Lung (tissue), 12 donors: ENCODE results near the gene MOK. TPM values are rescaled to one million over a fixed set of nuclear protein-coding genes. Genes with fewer than 3 reads are reported as not detected.

Experiments used
- ATAC-seq: fragments of 200-7000 bp; cut with Tn5 transposase; one replicate; pipeline ENCODE4 v1.9.1; 2020; ENCODE audit warnings: moderate number of reproducible peaks; ENCODE audit not compliant: insufficient read depth, low FRiP score
- DNase-seq, 3 donors: peaks; one replicate each; pipeline ENCODE4 v3.0.0-alpha.2; 2013 to 2017
- H3K27ac ChIP-seq, 2 donors: one replicate each; pipeline ENCODE4 v1.5.1; 2013; ENCODE audit warnings: mild to moderate bottlenecking in 2 of 2, moderate library complexity in 2 of 2, control low read depth in 1 of 2, inconsistent platforms in 1 of 2, low read depth in 1 of 2, low read length in 1 of 2
- H3K27me3 ChIP-seq, 3 donors: one replicate each; pipeline ENCODE4 v1.5.1; 2013; ENCODE audit warnings: low read length in 2 of 3; ENCODE audit not compliant: control insufficient read depth in 3 of 3, insufficient read depth in 3 of 3
- H3K36me3 ChIP-seq, 4 donors: one replicate each; pipeline ENCODE4 v1.5.1; 2013; ENCODE audit warnings: low read length in 4 of 4, mild to moderate bottlenecking in 1 of 4, moderate library complexity in 1 of 4; ENCODE audit not compliant: control insufficient read depth in 4 of 4, insufficient read depth in 4 of 4
- H3K4me1 ChIP-seq, 5 donors: one replicate each; pipeline ENCODE4 v1.5.1; 2013; ENCODE audit warnings: low read length in 5 of 5, mild to moderate bottlenecking in 2 of 5, moderate library complexity in 1 of 5; ENCODE audit not compliant: control insufficient read depth in 5 of 5, insufficient read depth in 5 of 5
- H3K4me3 ChIP-seq: one replicate; pipeline ENCODE4 v1.5.1; 2013; ENCODE audit warnings: mild to moderate bottlenecking, control low read depth, moderate library complexity
- H3K9ac ChIP-seq, 2 donors: one replicate each; pipeline ENCODE4 v1.5.1; 2013; ENCODE audit warnings: low read length in 2 of 2, control low read depth in 1 of 2; ENCODE audit not compliant: insufficient read depth in 1 of 2
- H3K9me3 ChIP-seq, 4 donors: one replicate each; pipeline ENCODE4 v1.5.1; 2013; ENCODE audit warnings: low read length in 3 of 4, mild to moderate bottlenecking in 1 of 4, moderate library complexity in 1 of 4; ENCODE audit not compliant: control insufficient read depth in 4 of 4, insufficient read depth in 3 of 4
- CTCF ChIP-seq: IDR thresholded peaks from 2 replicates; pipeline ENCODE4 v1.5.1; 2012; ENCODE audit warnings: mild to moderate bottlenecking; ENCODE audit errors: control extremely low read depth, extremely low read depth
- WGBS, 2 donors: extraction: QIAGEN DNeasy Blood & Tissue Kit; methylation state at CpG; one replicate each; pipeline ENCODE4 v1.1.7; 2013; 5-methylcytosine and 5-hydroxymethylcytosine counted together
- polyA plus RNA-seq, 2 donors: library from polyadenylated mRNA; stranded (reverse); fragments of 200-250 nt; gene quantifications; one replicate each; pipeline ENCODE4 v1.2.1, GENCODE V29; 2013
- total RNA-seq, 2 donors: library from RNA; depleted of rRNA in 1 of 2; stranded (reverse); fragments of >200 nt in 1 of 2; gene quantifications; one replicate each; pipeline ENCODE4 v1.2.1, GENCODE V29; 2014 to 2021
- donor health status: control.
- donor health status: control.
- donor health status: Bipolar disorder and iron deficiency.
- donor health status: healthy.
- donor health status: DM: yes; HTN: yes; CAD: no.

The MOK gene
- total and polyA plus RNA-seq, 4 donors, result 11.1 to 35.4 (median 25.4) TPM

- Histone ChIP-seq H3K36me3 (peaks cover 0 to 26% (median 5%) of the 10 kb centered on the region in 4 donors), H3K27me3 (no peaks in the 10 kb centered on the region), H3K27ac (peak overlapping the region in 1 of 2 donors; percentile 7), H3K4me3 (no peak overlapping the region), H3K9ac (no peak overlapping the region), H3K4me1 (peaks cover 0 to 6% (median 0%) of the 10 kb centered on the region in 5 donors), H3K9me3 (no peaks in the 10 kb centered on the region)
- 47 to 51% methylated on average over 8 of the region's 8 CpGs for WGBS, 2 donors
- DNase-seq, result peak in 1 of 3 donors; percentile 12
- ATAC-seq, result peak; percentile 71
- no peak for TF ChIP-seq CTCF
These were observed 25.1 kb downstream of the MOK start for GRCh38 chr14:102279688-102280348.

GRCh38 chr14:102279282-102279681, 25.7 kb downstream of the MOK start:
- peak overlapping the region in 1 of 2 donors; percentile 26 for H3K27ac ChIP-seq
- ATAC-seq, result no peak
- no peak for TF ChIP-seq CTCF
- peaks cover 0 to 6% (median 0%) of the 10 kb centered on the region in 5 donors for H3K4me1 ChIP-seq
- H3K36me3 ChIP-seq, result peaks cover 0 to 26% (median 5%) of the 10 kb centered on the region in 4 donors
- H3K9ac ChIP-seq, result no peak overlapping the region
- WGBS, 2 donors, result 79 to 97% methylated on average over 3 of the region's 3 CpGs
- H3K9me3 ChIP-seq, result no peaks in the 10 kb centered on the region
- H3K27me3 ChIP-seq, result no peaks in the 10 kb centered on the region
- DNase-seq, result no peak
- H3K4me3 ChIP-seq, result no peak overlapping the region

GRCh38 chr14:102278631-102278935, 26.4 kb downstream of the MOK start:
- Histone ChIP-seq H3K27me3 (no peaks in the 10 kb centered on the region), H3K27ac (no peak overlapping the region), H3K4me1 (peaks cover 0 to 6% (median 0%) of the 10 kb centered on the region in 5 donors), H3K36me3 (peaks cover 0 to 26% (median 5%) of the 10 kb centered on the region in 4 donors), H3K9ac (no peak overlapping the region), H3K9me3 (no peaks in the 10 kb centered on the region), H3K4me3 (no peak overlapping the region)
- DNase-seq (no peak), ATAC-seq (no peak)
- 94 to 95% methylated on average over 6 of the region's 6 CpGs for WGBS, 2 donors
- TF ChIP-seq CTCF, result no peak
